Right cardiac atrium (tissue), 5 donors: Measurements from ENCODE around the gene ARHGAP1. TPM values are rescaled to one million over a fixed set of nuclear protein-coding genes. Genes with fewer than 3 reads are reported as not detected.
A peak's percentile ranks its signal among the peaks of the same experiment; 100 is the strongest.

ENCODE experiments used
- ATAC-seq, 2 donors: fragments of 200-7000 bp; cut with Tn5 transposase; one replicate each; pipeline versions ENCODE4 v1.8.0 to v1.9.1; 2020; ENCODE audit warnings: moderate library complexity in 2 of 2, mild to moderate bottlenecking in 1 of 2
- DNase-seq, 3 donors: peaks; one replicate each; pipeline ENCODE4 v3.0.0-alpha.2; 2020
- H3K27ac ChIP-seq: one replicate; pipeline ENCODE4 v1.5.1; 2013; ENCODE audit warnings: mild to moderate bottlenecking, low read length, control low read depth, moderate library complexity
- H3K27me3 ChIP-seq: one replicate; pipeline ENCODE4 v1.6.1; 2013; ENCODE audit not compliant: control insufficient read depth, insufficient read depth
- H3K4me1 ChIP-seq: one replicate; pipeline ENCODE4 v1.6.1; 2013; ENCODE audit warnings: low read length; ENCODE audit not compliant: control insufficient read depth, insufficient read depth
- H3K4me3 ChIP-seq: one replicate; pipeline ENCODE4 v1.5.1; 2013; ENCODE audit warnings: low read length, control low read depth
- H3K9me3 ChIP-seq: one replicate; pipeline ENCODE4 v1.6.1; 2013; ENCODE audit warnings: low read length; ENCODE audit not compliant: control insufficient read depth
- WGBS: extraction: QIAGEN DNeasy Blood & Tissue Kit; methylation state at CpG from one replicate; pipeline ENCODE4 v1.1.7; 2013; 5-methylcytosine and 5-hydroxymethylcytosine counted together
- intact Hi-C, 4 donors: fragments of 100-400 bp; cut with DNase I; formaldehyde crosslinking; loops; one replicate each; pipeline versions ENCODE4 v1.11.0 to v1.14.0; 2022 to 2023
- polyA plus RNA-seq: library from polyadenylated mRNA; stranded (reverse); fragments of 200-250 nt; gene quantifications from one replicate; pipeline ENCODE4 v1.2.3, GENCODE V29; 2013
- total RNA-seq, 4 donors: library from RNA; stranded (reverse); fragmentation: NEBNext Ultra II Directional; extraction: Animal tissue kit (Norgen Biotek cat#: 25700); gene quantifications; one replicate each; pipeline ENCODE4 v1.2.1, GENCODE V29; 2021
- donor health status: healthy with polysubstance abuse.
- donor health status: DM: no; HTN: yes; CAD: no.
- donor health status: DM: no; HTN: no; CAD: no.
- donor health status: DM: no; HTN: yes; CAD: no; lungs with severe emphysema.
- donor health status: DM: yes; HTN: yes; CAD: no.

The ARHGAP1 gene
- total and polyA plus RNA-seq, 5 donors = 53.4 to 112 (median 105) TPM

- Histone ChIP-seq H3K4me3 (no peak overlapping the region), H3K4me1 (peaks cover 11% of the 10 kb centered on the region), H3K27me3 (no peaks in the 10 kb centered on the region), H3K9me3 (no peaks in the 10 kb centered on the region), H3K27ac (no peak overlapping the region)
- no peak for ATAC-seq
- DNase-seq = peak in 1 of 3 donors; percentile 10
- WGBS = 78% methylated on average over 4 of the region's 4 CpGs
- intact Hi-C loops = no loop called here
Observed at GRCh38 chr11:46692450-46692849, 8.0 kb downstream of the ARHGAP1 start.

- WGBS = 98% methylated on average over 1 of the region's 1 CpG
- ATAC-seq (no peak), DNase-seq (no peak)
- no peak overlapping the region for H3K4me3 ChIP-seq
- H3K27me3 ChIP-seq = no peaks in the 10 kb centered on the region
- H3K9me3 ChIP-seq = no peaks in the 10 kb centered on the region
- no peak overlapping the region for H3K27ac ChIP-seq
- peaks cover 13% of the 10 kb centered on the region for H3K4me1 ChIP-seq
- intact Hi-C loops = no loop called here
Observed at GRCh38 chr11:46690702-46691101, 9.7 kb downstream of the ARHGAP1 start.

- DNase-seq (peak; percentile 49 to 81 (median 73)), ATAC-seq (peak; percentile 67 to 76)
- Histone ChIP-seq H3K9me3 (no peaks in the 10 kb centered on the region), H3K4me1 (peaks cover 13% of the 10 kb centered on the region), H3K4me3 (no peak overlapping the region), H3K27ac (peak overlapping the region; percentile 93), H3K27me3 (no peaks in the 10 kb centered on the region)
- intact Hi-C loops = no loop called here
- WGBS = 43% methylated on average over 15 of the region's 15 CpGs
Observed at GRCh38 chr11:46686886-46687795, 13.3 kb downstream of the ARHGAP1 start.

GRCh38 chr11:46684367-46684766 lies 16.1 kb downstream of the ARHGAP1 start:
- no peak overlapping the region for H3K27ac ChIP-seq
- whole genome bisulfite sequencing = 45% methylated on average over 3 of the region's 3 CpGs
- intact Hi-C loops = no loop called here
- no peak overlapping the region for H3K4me3 ChIP-seq
- H3K27me3 ChIP-seq = no peaks in the 10 kb centered on the region
- DNase-seq (no peak), ATAC-seq (peak; percentile 26 to 40)
- no peaks in the 10 kb centered on the region for H3K9me3 ChIP-seq
- H3K4me1 ChIP-seq = peaks cover 13% of the 10 kb centered on the region

- H3K27ac ChIP-seq = no peak overlapping the region
- peaks cover 11% of the 10 kb centered on the region for H3K4me1 ChIP-seq
- H3K4me3 ChIP-seq = no peak overlapping the region
- 91% methylated on average over 11 of the region's 11 CpGs for WGBS
- ATAC-seq (no peak), DNase-seq (peak in 2 of 3 donors; percentile 28 to 67)
- intact Hi-C loops = no loop called here
- no peaks in the 10 kb centered on the region for H3K27me3 ChIP-seq
- no peaks in the 10 kb centered on the region for H3K9me3 ChIP-seq
Observed at GRCh38 chr11:46682773-46683752, 17.4 kb downstream of the ARHGAP1 start.

- H3K4me3 ChIP-seq = no peak overlapping the region
- H3K27me3 ChIP-seq = no peaks in the 10 kb centered on the region
- DNase-seq (peak in 2 of 3 donors; percentile 54 to 56), ATAC-seq (no peak)
- no peaks in the 10 kb centered on the region for H3K9me3 ChIP-seq
- intact Hi-C loops = no loop called here
- H3K4me1 ChIP-seq = peaks cover 5% of the 10 kb centered on the region
- H3K27ac ChIP-seq = no peak overlapping the region
- WGBS = 91% methylated on average over 11 of the region's 11 CpGs
Observed at GRCh38 chr11:46681814-46682213, 18.6 kb downstream of the ARHGAP1 start.

DNA sequence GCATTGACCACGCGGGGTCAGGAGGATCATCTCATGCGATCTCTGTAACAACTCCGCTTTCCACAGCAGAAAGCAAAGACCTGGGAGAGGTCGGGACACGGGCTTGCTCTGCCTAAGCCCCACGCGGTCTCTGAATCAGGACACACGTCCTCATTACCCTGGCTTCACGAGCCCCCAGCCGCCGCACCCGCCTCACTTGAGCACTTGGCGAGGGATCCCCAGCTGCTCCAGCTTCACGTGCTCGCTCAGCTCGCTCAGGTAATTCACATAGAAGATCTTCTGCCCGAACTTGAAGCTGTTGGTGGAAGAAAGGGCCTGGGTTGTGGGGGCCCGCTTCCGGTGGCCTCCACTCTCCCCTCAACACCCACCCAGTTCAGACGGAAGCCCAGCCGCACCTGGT lies 19.6 kb downstream of the ARHGAP1 start:
- peaks cover 6% of the 10 kb centered on the region for H3K4me1 ChIP-seq
- intact Hi-C loops = no loop called here
- no peak overlapping the region for H3K27ac ChIP-seq
- DNase-seq (peak in 1 of 3 donors; percentile 33), ATAC-seq (no peak)
- H3K27me3 ChIP-seq = no peaks in the 10 kb centered on the region
- H3K4me3 ChIP-seq = no peak overlapping the region
- no peaks in the 10 kb centered on the region for H3K9me3 ChIP-seq
- 91% methylated on average over 22 of the region's 22 CpGs for WGBS

DNA sequence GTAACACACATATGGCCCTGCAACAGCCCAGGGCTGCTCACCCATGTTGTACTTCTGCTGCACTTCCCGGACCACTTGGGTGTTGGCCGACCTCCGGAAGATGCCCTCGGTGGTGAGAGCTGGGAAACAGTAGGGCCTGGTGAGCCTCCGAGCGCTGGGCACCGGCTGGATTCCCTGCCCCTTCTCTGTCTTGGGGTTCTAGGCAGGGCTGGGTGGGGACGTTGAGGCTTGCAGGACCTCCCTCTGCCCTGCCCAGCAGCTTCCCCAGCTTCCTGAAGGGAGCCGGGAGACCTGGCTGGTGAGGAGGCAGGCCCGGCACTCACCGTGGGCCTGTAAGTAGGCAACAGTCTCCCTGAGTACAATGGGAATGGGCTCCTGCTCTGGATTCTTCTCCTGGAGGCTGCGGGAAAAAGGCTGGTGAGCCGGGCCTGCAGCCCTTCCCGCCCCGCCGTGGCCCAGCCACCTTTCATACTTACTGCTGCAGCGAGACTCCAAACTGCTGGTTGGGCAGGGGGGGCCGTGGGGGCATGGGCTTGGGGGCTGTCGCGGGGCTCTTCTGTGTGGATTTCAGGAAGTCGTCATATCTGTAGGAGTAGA lies 20.2 kb downstream of the ARHGAP1 start:
- DNase-seq = peak in 1 of 3 donors; percentile 40
- H3K27ac ChIP-seq = no peak overlapping the region
- no peak overlapping the region for H3K4me3 ChIP-seq
- no peaks in the 10 kb centered on the region for H3K9me3 ChIP-seq
- no peaks in the 10 kb centered on the region for H3K27me3 ChIP-seq
- intact Hi-C loops = no loop called here
- H3K4me1 ChIP-seq = peaks cover 11% of the 10 kb centered on the region
- WGBS = 89% methylated on average over 21 of the region's 21 CpGs
- no peak for ATAC-seq

GRCh38 chr11:46679241-46680163 lies 20.9 kb downstream of the ARHGAP1 start:
- Histone ChIP-seq H3K27me3 (no peaks in the 10 kb centered on the region), H3K4me3 (no peak overlapping the region), H3K4me1 (peaks cover 17% of the 10 kb centered on the region), H3K27ac (no peak overlapping the region), H3K9me3 (no peaks in the 10 kb centered on the region)
- 89% methylated on average over 26 of the region's 26 CpGs for WGBS
- DNase-seq (peak in 1 of 3 donors; percentile 43), ATAC-seq (no peak)
- intact Hi-C loops = no loop called here

- H3K4me1 ChIP-seq = peaks cover 17% of the 10 kb centered on the region
- H3K27me3 ChIP-seq = no peaks in the 10 kb centered on the region
- intact Hi-C loops = no loop called here
- H3K9me3 ChIP-seq = no peaks in the 10 kb centered on the region
- WGBS = 91% methylated on average over 9 of the region's 9 CpGs
- ATAC-seq = no peak
- no peak overlapping the region for H3K4me3 ChIP-seq
- DNase-seq = peak in 1 of 3 donors; percentile 25
- H3K27ac ChIP-seq = no peak overlapping the region
Observed at GRCh38 chr11:46678741-46679130, 21.7 kb downstream of the ARHGAP1 start.
